AG04450 (cell line): ENCODE measurements around the gene RFX5. TPM values are rescaled to one million over a fixed set of nuclear protein-coding genes. Genes with fewer than 3 reads are reported as not detected.

ENCODE experiments used
- CTCF ChIA-PET: fragments of 300-600, 350-600 bp; formaldehyde crosslinking; extraction: SDS; loops from one replicate; lab custom pipeline; 2022; ENCODE audit warnings: antibody characterized with exemption, inconsistent platforms; lab: Charles Lee
- POLR2A ChIA-PET: fragments of 350-600 bp; formaldehyde crosslinking; extraction: SDS; loops from one replicate; lab custom pipeline; 2021; ENCODE audit warnings: antibody characterized with exemption, inconsistent platforms; lab: Yijun Ruan, JAX
- DNase-seq: peaks from one replicate; pipeline ENCODE4 v3.0.0-alpha.2; 2011; ENCODE audit warnings: low read depth, low spot score
- H3K27ac ChIP-seq: one replicate; pipeline ENCODE4 v1.5.1; 2012; ENCODE audit warnings: low read depth, low read length, control low read depth
- H3K27me3 ChIP-seq: one replicate; pipeline ENCODE4 v1.6.0; 2012; ENCODE audit warnings: low read length; ENCODE audit not compliant: control insufficient read depth, insufficient read depth
- H3K4me3 ChIP-seq: 2 replicates; pipeline ENCODE4 v1.5.1; 2011; ENCODE audit warnings: mild to moderate bottlenecking, low read depth, low read length, control low read depth
- H3K9me3 ChIP-seq: 2 replicates; pipeline ENCODE4 v1.5.1; 2012; ENCODE audit warnings: low read length; ENCODE audit not compliant: control insufficient read depth, insufficient read depth
- CTCF ChIP-seq: IDR thresholded peaks from 2 replicates; pipeline ENCODE4 v1.5.1; 2011; ENCODE audit warnings: low read depth, low read length, control low read depth, inconsistent platforms
- polyA plus RNA-seq: library from polyadenylated mRNA; depleted of rRNA; stranded (reverse); fragments of >200 nt; gene quantifications from 2 replicates; pipeline ENCODE4 v1.2.3, GENCODE V29; 2011

RFX5 gene
- polyA plus RNA-seq, 1 experiment, result 40.9 TPM

DNA sequence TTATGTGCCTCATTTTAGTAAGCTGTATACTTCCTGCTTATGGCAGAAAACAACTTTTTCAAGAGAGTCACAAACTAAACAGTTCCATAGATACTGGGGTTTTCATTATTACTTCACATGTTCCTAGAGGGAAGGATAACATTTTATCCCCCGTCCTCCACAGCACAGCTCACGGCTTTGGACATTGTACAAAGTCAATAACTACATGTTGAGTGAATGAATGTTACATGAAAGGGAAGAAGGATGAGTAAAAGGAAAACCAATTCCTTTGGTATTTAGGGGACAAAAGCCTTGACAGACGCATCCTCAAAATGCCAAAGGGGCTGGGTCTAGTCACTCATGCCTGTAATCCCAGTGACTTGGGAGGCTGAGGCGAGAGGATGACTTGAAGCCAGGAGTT, 34.6 kb downstream of the RFX5 start:
- Histone ChIP-seq H3K9me3 (no peaks in the 10 kb centered on the region), H3K4me3 (no peak overlapping the region), H3K27ac (peak overlapping the region; percentile 99), H3K27me3 (no peaks in the 10 kb centered on the region)
- CTCF ChIA-PET, result interaction anchor here (0.9 to 16.2 kb wide), 3 partner anchors 11 to 27 kb away, joined by 3 to 427 read pairs (median 68); no protein-coding TSS in a partner anchor
- TF ChIP-seq CTCF, result no peak
- DNase-seq, result no peak
- POLR2A ChIA-PET, result interaction anchor here (1.2 to 2.9 kb wide), 5 partner anchors 11 to 254 kb away, joined by 3 to 13 read pairs (median 5); partner anchors contain the start of genes PSMB4 and ZNF687

DNA sequence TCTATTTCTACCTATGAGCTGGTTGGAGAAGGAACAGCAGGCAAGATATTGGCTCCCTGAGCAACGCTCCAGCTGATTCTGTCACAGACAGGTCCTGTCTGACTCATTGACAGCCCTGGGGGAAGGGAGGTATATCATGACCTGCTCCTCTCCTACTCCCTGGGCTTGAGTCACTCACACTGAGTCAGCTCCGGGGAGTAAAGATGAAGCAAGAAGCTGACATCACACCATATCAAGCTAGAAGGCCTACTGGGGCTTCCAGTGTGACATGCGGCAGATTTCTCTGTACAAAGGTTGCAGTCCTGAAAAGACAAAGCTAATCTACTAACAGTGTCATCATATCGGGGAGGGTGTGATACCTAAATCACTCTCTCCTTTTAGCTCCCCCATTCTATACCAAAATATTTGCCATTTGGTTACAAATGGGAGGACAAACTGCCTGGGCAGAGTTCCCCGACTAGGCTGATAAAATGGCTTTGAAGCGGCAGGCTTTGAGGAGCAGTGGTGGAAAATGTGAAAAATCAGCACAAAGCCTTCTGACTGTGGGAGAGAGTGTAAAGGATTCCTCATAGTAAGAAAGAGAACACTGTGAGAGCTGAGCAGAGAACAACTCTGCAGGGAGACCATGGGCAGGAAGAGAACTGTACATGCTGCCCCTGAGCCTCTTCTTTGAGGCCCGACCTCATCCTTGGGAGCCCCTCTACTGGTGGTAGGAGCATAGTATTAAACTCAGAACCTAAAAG, 35.3 kb downstream of the RFX5 start:
- ChIA-PET CTCF (interaction anchor here (0.7 to 16.2 kb wide), 3 partner anchors 11 to 60 kb away, joined by 3 to 427 read pairs (median 68); no protein-coding TSS in a partner anchor), POLR2A (interaction anchor here (0.7 to 3.0 kb wide), 9 partner anchors 11 to 253 kb away, joined by 3 to 45 read pairs (median 4); partner anchors contain the start of genes PI4KB, PSMB4, SELENBP1 and ZNF687)
- H3K4me3 ChIP-seq, result no peak overlapping the region
- H3K27me3 ChIP-seq, result no peaks in the 10 kb centered on the region
- TF ChIP-seq CTCF, result no peak
- H3K27ac ChIP-seq, result peak overlapping the region; percentile 99
- peak; percentile 97 for DNase-seq
- H3K9me3 ChIP-seq, result no peaks in the 10 kb centered on the region

DNA sequence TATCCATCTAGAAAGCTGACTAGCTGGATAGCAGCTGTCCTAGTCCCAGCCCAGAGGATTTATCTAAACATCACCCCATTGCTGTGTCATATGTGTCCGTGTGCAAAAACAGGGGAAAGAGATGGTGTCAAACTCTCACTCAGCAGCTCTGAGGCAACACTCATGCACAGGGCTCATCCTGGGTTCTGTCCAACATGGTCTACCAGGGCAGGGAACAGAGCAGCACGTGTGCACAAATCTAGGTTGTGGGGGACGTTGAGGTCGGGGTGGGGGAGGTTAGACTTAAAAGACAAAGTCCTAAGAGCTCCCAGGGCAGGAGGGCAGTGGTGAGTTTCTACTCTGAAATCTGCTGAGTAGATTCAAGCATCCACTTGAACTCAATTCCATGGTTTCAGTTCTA, 36.0 kb downstream of the RFX5 start:
- no peaks in the 10 kb centered on the region for H3K9me3 ChIP-seq
- no peak for DNase-seq
- POLR2A ChIA-PET, result interaction anchor here (0.6 to 3.0 kb wide), 10 partner anchors 10 to 1346 kb away, joined by 3 to 45 read pairs (median 6); partner anchors contain the start of genes PI4KB, PSMB4, SELENBP1 and ZNF687
- H3K27ac ChIP-seq, result peak overlapping the region; percentile 80
- H3K4me3 ChIP-seq, result no peak overlapping the region; the same call in 1 of the 2 replicates
- CTCF ChIA-PET, result interaction anchor here (1.2 to 16.2 kb wide), 3 partner anchors 10 to 211 kb away, joined by 3 to 427 read pairs (median 68); no protein-coding TSS in a partner anchor
- no peak for TF ChIP-seq CTCF
- no peaks in the 10 kb centered on the region for H3K27me3 ChIP-seq

DNA sequence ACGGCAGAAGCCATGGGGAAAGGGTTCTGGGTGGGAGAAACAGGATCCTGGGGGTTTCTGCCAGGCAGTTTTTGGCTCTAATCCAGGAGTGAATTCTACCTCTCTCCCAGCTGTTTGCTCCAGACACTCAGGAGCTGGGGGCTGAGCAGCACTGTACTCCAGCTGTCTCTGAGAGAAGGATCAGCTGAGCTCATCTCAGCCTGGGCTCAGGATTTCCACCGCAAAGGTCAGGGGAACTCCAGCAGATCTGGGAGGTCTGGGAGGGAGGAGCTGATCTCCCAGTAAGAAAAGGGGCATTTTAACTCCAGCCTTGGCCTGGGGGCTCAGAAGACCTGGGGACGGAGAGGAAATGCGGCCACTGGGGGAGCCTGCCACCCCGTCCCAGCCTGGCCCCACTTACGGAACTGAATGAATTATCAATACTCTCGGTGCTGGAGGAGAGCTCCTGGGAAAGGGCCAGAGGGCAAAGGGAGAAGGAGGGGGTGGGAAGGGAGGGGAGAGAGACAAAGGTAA, 37.2 kb downstream of the RFX5 start:
- H3K27me3 ChIP-seq, result no peaks in the 10 kb centered on the region
- H3K9me3 ChIP-seq, result no peaks in the 10 kb centered on the region
- peak; percentile 76 for DNase-seq
- no peak for TF ChIP-seq CTCF
- H3K4me3 ChIP-seq, result peak overlapping the region; percentile 21
- CTCF ChIA-PET, result interaction anchor here (0.8 to 16.2 kb wide), 7 partner anchors 9 to 210 kb away, joined by 3 to 427 read pairs (median 4); no protein-coding TSS in a partner anchor
- peak overlapping the region; percentile 86 for H3K27ac ChIP-seq
- POLR2A ChIA-PET, result interaction anchor here (0.6 to 3.0 kb wide), 6 partner anchors 9 to 90 kb away, joined by 3 to 45 read pairs (median 7); partner anchors contain the start of genes PI4KB, SELENBP1 and ZNF687
